Measurements from ENCODE around the gene HMGN4.
"Not testable (repeated sequence)": the region's sequence is repeated elsewhere in the genome, so short reads cannot be mapped to it uniquely, and the experiment has no call there.

HMGN4 gene

DNA sequence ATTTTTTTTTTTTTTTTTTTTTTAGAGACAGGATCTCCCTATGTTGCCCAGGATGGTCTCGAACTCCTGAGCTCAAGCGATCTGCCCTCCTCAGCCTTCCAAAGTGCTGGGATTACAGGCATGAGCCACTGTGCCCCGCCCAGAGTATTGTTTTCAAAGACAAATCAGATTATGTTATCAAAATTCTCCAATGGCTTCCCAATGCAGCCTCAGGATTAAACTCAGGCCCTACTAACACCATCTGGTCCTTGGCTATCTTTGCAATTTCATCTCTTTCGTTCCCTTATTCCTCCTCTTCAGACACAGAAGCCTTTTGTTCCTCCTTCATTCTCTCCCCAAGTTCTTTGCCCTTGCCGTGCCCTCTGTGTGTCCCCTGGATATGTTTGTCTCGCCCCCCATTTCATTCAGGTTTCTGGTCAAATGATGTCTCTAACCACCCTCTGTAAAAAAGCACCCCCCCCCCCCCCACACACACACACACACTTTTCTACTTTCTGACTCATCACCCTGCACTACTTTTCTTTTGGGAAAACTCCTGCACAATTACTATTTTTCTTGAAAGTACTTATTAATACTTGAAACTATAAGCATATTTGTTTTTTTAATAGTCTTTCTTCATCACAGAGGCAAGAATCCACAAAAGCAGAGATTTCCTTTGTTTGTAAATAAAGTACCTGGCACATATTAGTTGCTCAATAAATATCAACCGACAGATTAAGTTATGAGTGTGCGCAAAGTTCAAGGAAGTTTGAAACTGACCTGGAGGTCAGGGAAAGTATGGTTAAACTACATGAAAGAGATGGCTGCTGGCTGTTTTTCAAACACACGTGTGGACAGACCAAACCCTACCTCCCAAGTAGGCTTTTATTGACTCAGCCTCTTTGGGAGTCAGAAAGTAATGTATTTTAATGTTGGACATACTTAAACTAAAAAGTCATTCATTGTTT is 21.4 kb upstream of the HMGN4 start:
- no peak overlapping the region for H3K27ac Mint-ChIP-seq
- no peak for DNase-seq
- peaks cover 1 to 9% of the 10 kb centered on the region in 2 donors for H3K36me3 Mint-ChIP-seq
- ATAC-seq (replicated peaks), result no peak
- no peaks in the 10 kb centered on the region for H3K9me3 Mint-ChIP-seq
- peaks cover 0 to 7% of the 10 kb centered on the region in 2 donors for H3K27me3 Mint-ChIP-seq
- peaks cover 12 to 15% of the 10 kb centered on the region in 2 donors for H3K4me1 Mint-ChIP-seq
- H3K4me3 Mint-ChIP-seq, result no peak overlapping the region

DNA sequence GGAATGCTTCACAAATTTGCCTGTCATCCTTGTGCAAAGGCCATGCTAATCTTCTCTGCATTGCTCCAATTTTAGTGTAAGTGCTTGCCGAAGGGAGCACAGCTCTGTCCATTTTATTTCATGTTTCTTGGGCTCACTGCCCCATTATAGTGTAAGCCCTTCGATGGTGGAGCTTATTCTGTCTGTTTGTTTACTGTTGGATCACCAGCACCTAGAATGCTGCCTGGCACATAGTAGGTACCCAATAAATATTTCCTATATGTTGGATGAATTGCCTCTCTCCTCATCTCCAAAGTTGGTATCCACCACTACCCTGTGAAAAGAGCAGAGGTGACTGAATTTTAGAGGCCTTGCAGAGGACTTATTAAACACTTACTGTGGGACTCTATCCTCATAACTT is 18.8 kb upstream of the HMGN4 start:
- no peak for ATAC-seq (replicated peaks)
- Mint-ChIP-seq H3K4me3 (no peak overlapping the region), H3K4me1 (peaks cover 24 to 34% of the 10 kb centered on the region in 2 donors), H3K27me3 (peaks cover 0 to 7% of the 10 kb centered on the region in 2 donors), H3K27ac (no peak overlapping the region), H3K36me3 (peaks cover 1 to 9% of the 10 kb centered on the region in 2 donors), H3K9me3 (no peaks in the 10 kb centered on the region)
- DNase-seq, result no peak

DNA sequence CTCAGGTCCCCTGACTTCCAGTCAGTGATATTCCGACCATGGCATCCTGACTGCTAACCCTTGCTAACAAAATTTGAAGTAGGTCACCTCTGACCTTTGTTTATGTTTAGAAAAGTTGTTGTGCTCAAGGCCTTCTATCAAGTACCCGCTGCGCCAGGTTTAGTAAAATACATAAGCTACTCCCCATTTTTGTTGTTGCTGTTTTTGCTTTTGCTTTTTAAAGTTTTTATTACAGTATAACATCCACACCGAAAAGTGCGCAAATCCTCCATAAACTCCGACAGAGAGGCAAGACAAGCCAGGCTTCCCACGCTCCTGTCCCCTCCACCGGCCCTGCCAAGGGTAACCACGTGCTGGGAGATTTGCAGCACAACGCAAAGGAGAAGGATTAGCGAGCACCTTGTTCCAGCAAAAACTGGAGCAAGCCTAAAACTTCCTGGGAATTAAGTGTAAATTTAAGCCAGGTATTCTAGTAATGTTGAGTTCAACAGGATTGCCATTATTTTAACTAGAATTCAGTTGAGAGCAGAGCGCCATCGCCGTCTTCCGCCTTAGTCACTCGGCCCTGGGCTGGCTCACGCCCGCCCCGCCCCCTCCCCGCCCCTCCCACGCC is 17.8 kb upstream of the HMGN4 start:
- Mint-ChIP-seq H3K9me3 (no peaks in the 10 kb centered on the region), H3K27me3 (peaks cover 0 to 7% of the 10 kb centered on the region in 2 donors), H3K4me3 (peak overlapping the region; percentile 76 to 92), H3K27ac (peak overlapping the region; percentile 94), H3K36me3 (peaks cover 1 to 9% of the 10 kb centered on the region in 2 donors), H3K4me1 (peaks cover 26 to 34% of the 10 kb centered on the region in 2 donors)
- no peak for DNase-seq
- peak; percentile 5 to 12 for ATAC-seq (replicated peaks)

DNA sequence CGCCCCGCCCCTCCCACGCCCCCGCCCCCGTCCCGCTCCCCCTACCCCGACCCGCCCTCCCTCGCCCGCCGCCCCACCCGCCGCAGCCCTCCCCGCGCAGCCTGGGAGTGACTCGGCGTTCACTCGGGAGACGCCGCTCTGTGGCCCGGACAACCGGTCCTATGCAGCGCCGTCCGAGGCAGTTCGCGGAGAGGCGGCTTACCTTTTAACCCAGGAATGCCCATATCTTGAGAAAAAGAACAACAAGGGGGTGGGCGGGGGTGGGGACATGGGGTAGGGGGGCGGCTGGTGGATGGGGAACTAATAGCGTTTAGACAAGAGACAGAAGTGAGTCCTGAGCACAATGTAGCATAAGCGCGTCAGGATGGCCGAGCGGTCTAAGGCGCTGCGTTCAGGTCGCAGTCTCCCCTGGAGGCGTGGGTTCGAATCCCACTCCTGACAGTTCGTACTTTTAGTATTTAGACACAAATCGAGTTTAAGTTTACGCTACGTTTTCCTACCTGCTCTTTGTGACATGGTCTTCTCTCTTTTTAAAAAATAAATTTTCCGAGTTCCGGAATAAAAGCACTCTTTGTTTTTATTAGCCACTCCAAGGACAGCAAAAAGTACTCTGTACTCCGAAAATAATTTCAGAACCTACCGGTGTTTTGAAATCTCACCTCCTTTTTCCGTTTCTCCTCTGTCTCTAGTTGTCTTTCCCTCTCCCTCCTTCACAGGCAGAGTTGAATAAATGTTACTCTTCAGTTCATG is 17.1 kb upstream of the HMGN4 start:
- peak overlapping the region; percentile 99 for H3K27ac Mint-ChIP-seq
- peaks cover 0 to 7% of the 10 kb centered on the region in 2 donors for H3K27me3 Mint-ChIP-seq
- peaks cover 28 to 34% of the 10 kb centered on the region in 2 donors for H3K4me1 Mint-ChIP-seq
- no peaks in the 10 kb centered on the region for H3K9me3 Mint-ChIP-seq
- H3K4me3 Mint-ChIP-seq, result peak overlapping the region; percentile 92 to 95
- DNase-seq (peak; percentile 80), ATAC-seq (replicated peaks) (peak; percentile 82 to 84)
- peaks cover 1 to 9% of the 10 kb centered on the region in 2 donors for H3K36me3 Mint-ChIP-seq

DNA sequence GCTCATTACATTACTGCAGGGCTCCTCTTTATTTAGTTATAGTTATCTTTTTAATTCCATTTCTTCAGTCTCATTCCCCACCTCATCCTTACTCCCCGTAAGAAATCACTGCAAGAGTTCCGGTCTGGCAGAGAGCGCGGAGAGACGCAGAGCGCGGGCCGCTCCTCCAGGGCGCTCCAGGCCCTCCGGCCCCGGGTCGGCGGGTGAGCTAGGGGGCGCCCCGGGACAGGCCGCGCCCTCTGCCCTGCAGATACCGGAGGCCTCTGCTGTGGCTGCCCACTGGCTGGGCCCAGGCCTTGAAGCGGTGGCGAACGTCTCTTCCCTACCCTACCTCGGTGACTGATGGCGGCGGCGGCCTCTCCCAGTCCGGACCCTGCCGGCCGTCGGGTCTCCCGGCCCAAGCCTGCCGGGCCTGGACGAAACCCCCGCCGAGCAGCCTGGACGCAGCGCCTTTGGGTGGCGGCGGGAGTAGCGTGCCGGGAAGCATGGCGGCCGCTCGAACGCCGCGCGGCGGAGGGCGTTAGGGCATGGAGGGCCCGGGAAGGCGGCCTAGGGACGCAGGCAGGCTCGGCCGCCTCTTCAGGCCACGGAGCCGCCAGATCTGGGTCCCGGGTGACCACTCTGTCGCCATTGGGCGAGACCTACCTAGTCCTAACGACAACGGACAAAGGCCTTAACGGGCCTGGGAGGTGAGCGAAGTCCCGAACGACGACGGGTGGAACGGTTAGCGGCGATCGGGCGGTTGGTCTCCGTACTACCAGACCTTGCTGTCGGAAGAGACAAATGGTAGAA is 16.4 kb upstream of the HMGN4 start:
- Mint-ChIP-seq H3K27me3 (peaks cover 0 to 7% of the 10 kb centered on the region in 2 donors), H3K4me3 (peak overlapping the region; percentile 92 to 95), H3K4me1 (peaks cover 25 to 34% of the 10 kb centered on the region in 2 donors), H3K36me3 (peaks cover 1 to 9% of the 10 kb centered on the region in 2 donors), H3K9me3 (no peaks in the 10 kb centered on the region), H3K27ac (peak overlapping the region; percentile 99)
- DNase-seq (peak; percentile 81), ATAC-seq (replicated peaks) (peak; percentile 86 to 88)

DNA sequence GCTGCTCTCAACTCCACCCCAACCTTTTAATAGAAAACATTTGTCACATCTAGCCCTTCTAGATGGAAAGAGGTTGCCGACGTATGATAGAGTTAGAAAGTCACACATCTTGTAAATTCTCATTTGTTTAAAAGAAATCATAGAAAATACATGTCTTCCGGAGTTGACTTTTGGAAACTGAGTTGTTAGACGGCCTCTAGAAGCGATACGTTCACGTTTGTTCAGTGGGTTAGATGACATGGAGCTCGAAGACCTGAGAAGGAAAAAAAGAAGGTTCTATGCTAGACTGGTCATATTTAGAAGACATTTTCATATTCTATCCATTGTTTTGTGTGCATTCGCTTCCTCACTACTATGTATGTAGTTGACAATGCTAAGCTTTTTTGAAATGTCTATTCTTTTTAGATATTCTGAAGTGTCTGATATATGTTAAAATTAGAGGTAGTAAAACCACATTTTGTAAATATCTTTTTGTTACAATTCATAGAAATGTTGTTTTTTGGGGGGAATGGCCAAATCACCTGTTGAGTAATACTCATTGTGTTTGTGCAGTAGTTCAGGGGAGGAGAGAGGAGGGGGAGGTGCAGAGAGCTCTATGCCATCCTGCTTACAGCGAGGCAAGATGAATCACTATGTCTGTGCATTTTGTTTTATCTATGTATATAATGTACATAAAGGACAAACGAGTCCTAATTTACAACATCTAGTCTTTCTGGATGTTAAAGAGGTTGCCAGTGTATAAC is 15.5 kb upstream of the HMGN4 start:
- not testable (repeated sequence) for H3K36me3 Mint-ChIP-seq; H3K27me3 Mint-ChIP-seq; H3K9me3 Mint-ChIP-seq; DNase-seq; ATAC-seq (replicated peaks)
- Mint-ChIP-seq H3K4me3 (peak overlapping the region; percentile 92 to 95), H3K4me1 (peaks cover 25 to 34% of the 10 kb centered on the region in 2 donors), H3K27ac (peak overlapping the region; percentile 99)

DNA sequence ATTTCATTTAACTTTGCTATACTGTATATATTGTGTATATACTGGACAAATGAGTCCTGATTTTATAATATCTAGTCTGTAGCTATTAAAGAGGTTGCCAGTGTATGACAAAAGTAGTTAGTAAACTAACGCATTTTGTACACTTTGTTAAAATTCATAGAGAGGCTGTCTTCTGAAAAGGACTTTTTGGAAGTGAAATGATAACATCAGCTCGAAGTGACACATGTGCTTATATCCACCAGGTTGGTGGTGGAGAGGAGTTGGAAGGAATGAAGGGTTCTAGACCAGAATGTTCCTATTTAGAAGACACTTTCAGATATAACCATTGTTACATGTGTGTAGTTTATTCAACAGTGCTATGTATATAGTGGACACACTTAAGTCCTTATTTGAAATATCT is 13.9 kb upstream of the HMGN4 start:
- not testable (repeated sequence) for H3K36me3 Mint-ChIP-seq; H3K27me3 Mint-ChIP-seq; ATAC-seq (replicated peaks); H3K27ac Mint-ChIP-seq; H3K9me3 Mint-ChIP-seq; DNase-seq; H3K4me3 Mint-ChIP-seq
- peaks cover 25 to 34% of the 10 kb centered on the region in 2 donors for H3K4me1 Mint-ChIP-seq

DNA sequence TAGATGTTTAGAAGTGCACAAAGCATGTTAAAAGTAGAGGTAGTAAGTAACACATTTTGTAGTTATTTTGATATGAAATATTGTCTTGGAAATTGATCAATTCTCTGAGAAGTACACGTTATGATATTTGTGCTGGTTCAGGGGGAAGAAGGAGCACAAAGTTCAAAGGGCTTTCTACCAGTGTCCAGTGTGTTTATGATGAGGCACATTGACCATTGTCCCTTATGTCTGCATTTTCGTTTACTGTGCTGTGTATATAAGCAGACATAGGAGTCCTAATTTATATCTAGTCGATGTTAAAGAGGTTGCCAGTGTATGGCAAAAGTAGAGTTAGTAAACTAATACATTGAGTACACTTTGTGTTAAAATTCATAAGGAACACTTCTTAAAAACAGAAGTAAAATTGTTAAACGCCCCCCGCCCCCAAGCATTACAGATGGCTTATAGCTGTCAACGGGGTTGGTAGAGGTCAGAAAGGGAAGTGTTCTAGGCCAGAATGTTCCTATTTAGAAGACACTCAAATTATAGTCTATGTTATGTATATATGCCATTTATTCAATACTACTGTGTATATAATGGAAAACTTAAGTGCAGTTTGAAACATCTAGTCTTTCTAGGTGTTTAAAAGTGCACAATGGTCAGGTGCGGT is 13.3 kb upstream of the HMGN4 start:
- DNase-seq (no peak), ATAC-seq (replicated peaks) (no peak)
- Mint-ChIP-seq H3K9me3 (no peaks in the 10 kb centered on the region), H3K27me3 (peaks cover 0 to 7% of the 10 kb centered on the region in 2 donors), H3K4me3 (no peak overlapping the region), H3K36me3 (peaks cover 1 to 9% of the 10 kb centered on the region in 2 donors), H3K4me1 (peaks cover 25 to 37% of the 10 kb centered on the region in 2 donors), H3K27ac (no peak overlapping the region)

DNA sequence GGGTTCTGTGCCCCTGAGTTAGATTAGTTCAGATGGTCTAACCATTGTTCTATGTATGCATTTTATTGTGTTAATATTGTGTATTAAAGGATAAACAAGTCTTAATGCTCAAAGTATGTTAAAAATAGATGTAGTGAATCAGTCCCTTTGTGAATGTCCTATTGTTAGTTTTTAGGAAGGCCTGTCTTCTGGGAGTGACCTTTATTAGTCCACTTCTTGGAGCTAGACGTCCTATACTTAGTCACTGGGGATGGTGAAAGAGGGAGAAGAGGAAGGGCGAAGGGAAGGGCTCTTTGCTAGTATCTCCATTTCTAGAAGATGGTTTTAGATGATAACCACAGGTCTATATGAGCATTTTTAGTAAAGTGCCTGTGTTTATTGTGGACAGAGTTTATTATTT is 12.3 kb upstream of the HMGN4 start:
- Mint-ChIP-seq H3K27ac (no peak overlapping the region), H3K27me3 (peaks cover 0 to 7% of the 10 kb centered on the region in 2 donors), H3K4me3 (no peak overlapping the region), H3K9me3 (no peaks in the 10 kb centered on the region), H3K36me3 (peaks cover 1 to 8% of the 10 kb centered on the region in 2 donors), H3K4me1 (peaks cover 21 to 34% of the 10 kb centered on the region in 2 donors)
- DNase-seq, result no peak
- ATAC-seq (replicated peaks), result no peak

DNA sequence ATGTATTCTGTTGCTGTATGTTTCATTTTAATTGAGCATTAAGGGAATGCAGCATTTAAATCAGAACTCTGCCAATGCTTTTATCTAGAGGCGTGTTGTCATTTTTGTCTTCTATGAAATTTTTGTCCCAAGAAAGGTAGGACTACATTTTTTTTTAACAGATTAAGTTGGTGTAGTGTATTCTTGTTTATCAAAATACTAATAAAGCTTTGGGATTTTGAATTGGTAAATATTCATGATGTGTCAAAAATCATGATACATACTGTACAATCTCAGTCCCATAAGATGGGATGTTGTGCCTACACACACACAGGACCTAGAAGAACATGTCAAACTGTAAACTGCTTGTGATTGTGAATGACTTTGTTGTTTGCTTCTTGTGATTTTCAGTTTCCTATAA is 11.2 kb upstream of the HMGN4 start:
- Mint-ChIP-seq H3K9me3 (peaks cover 0 to 1% of the 10 kb centered on the region in 2 donors), H3K27ac (no peak overlapping the region), H3K36me3 (no peaks in the 10 kb centered on the region), H3K4me1 (peaks cover 19 to 34% of the 10 kb centered on the region in 2 donors), H3K27me3 (no peaks in the 10 kb centered on the region), H3K4me3 (no peak overlapping the region)
- no peak for DNase-seq
- ATAC-seq (replicated peaks), result no peak

DNA sequence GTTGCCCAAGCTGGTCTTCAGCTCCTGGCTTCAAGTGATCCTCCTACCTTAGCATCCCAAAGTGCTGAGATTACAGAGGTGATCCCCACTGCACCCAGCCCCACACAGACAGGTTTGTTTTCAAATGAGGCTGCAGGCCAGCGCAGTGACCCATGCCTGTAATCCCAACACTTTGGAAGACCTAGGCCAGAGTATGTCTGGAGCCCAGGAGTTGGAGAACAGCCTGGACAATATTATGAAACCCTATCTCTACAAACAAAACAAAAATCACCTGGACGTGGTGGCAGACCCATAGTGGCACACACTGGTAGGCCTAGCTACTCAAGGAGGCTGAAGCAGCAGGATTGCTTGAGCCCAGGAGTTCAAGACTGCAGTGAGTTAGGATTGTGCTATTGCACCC is 8.0 kb upstream of the HMGN4 start:
- Mint-ChIP-seq H3K36me3 (peaks cover 0 to 5% of the 10 kb centered on the region in 2 donors), H3K4me1 (peaks cover 18 to 36% of the 10 kb centered on the region in 2 donors), H3K27me3 (no peaks in the 10 kb centered on the region), H3K4me3 (no peak overlapping the region), H3K27ac (no peak overlapping the region), H3K9me3 (peaks cover 0 to 1% of the 10 kb centered on the region in 2 donors)
- ATAC-seq (replicated peaks) (no peak), DNase-seq (no peak)

DNA sequence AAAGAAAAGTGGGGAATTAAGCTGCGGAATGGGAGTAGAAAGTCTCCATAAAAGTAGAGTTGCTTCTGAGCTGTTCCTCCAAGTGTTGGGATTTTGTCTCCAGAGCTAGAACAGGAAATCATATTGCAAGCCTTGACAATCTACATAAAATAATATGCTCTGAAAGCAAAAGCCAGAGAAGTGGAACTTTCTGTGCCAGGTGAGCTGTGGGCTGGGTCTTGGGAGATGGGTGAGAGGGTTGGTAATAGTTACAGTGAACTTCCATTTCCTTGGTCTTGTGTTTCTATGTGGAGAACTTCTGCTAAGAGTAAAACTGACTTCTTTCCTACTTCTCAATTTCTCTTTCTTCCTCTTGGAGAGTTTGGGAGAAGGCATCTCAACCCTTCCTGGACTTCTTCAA is 6.3 kb upstream of the HMGN4 start:
- no peaks in the 10 kb centered on the region for H3K27me3 Mint-ChIP-seq
- ATAC-seq (replicated peaks) (no peak), DNase-seq (no peak)
- H3K4me3 Mint-ChIP-seq, result peak overlapping the region in 1 of 2 donors; percentile 2
- H3K36me3 Mint-ChIP-seq, result peaks cover 0 to 5% of the 10 kb centered on the region in 2 donors
- peaks cover 20 to 43% of the 10 kb centered on the region in 2 donors for H3K4me1 Mint-ChIP-seq
- H3K27ac Mint-ChIP-seq, result peak overlapping the region; percentile 99
- peaks cover 0 to 1% of the 10 kb centered on the region in 2 donors for H3K9me3 Mint-ChIP-seq

All from stimulated activated naive B cell treated with anti-CD40 and anti-IgM and Interleukin-4, amounts not matched to agents 10 μg/mL and 1 μg/mL and 100 μg/mL, for 72 hours (primary cell).